HTR-8/SVneo (cell line): ENCODE measurements around the gene RNF128.

Experiments used
- DNase-seq: peaks from one replicate; pipeline ENCODE4 v3.0.0; 2011; ENCODE audit warnings: low spot score, mixed read lengths; ENCODE audit not compliant: insufficient read length
- FAIRE-seq: peaks from 2 replicates; lab custom pipeline; 2011; peaks lifted over from hg19 to GRCh38; lab: Jason Lieb, UNC

The RNF128 gene

GRCh38 chrX:106726485-106727437 lies at the start of gene RNF128:
Gene RNF128 (plus strand): TSS chrX:106726701. CDS start chrX:106726914, 213 bp downstream.
- DNase-seq: no peak
- FAIRE-seq: no peak

- no peak for DNase-seq
- no peak for FAIRE-seq
Observed at GRCh38 chrX:106680716-106681115, 45.8 kb upstream of the RNF128 start.

- FAIRE-seq (no peak), DNase-seq (no peak)
Observed at GRCh38 chrX:106684207-106684606, 42.3 kb upstream of the RNF128 start.

GRCh38 chrX:106692425-106693065 lies 34.0 kb upstream of the RNF128 start:
- FAIRE-seq (no peak), DNase-seq (no peak)

GRCh38 chrX:106696502-106696901 lies 30.0 kb upstream of the RNF128 start:
- DNase-seq (no peak), FAIRE-seq (no peak)

GRCh38 chrX:106698693-106699092 lies 27.8 kb upstream of the RNF128 start:
- DNase-seq (no peak), FAIRE-seq (no peak)

- FAIRE-seq (no peak), DNase-seq (no peak)
Observed at GRCh38 chrX:106702636-106703035, 23.9 kb upstream of the RNF128 start.

GRCh38 chrX:106706466-106706865 lies 20.0 kb upstream of the RNF128 start:
- no peak for FAIRE-seq
- no peak for DNase-seq

- FAIRE-seq (no peak), DNase-seq (no peak)
Observed at GRCh38 chrX:106707771-106708454, 18.6 kb upstream of the RNF128 start.

- FAIRE-seq (no peak), DNase-seq (no peak)
Observed at GRCh38 chrX:106710771-106711170, 15.7 kb upstream of the RNF128 start.

GRCh38 chrX:106711375-106711774 lies 15.1 kb upstream of the RNF128 start:
- DNase-seq (no peak), FAIRE-seq (no peak)

- no peak for DNase-seq
- FAIRE-seq: no peak
Observed at GRCh38 chrX:106716004-106716403, 10.5 kb upstream of the RNF128 start.

- DNase-seq: no peak
- FAIRE-seq: no peak
Observed at GRCh38 chrX:106716463-106716862, 10.0 kb upstream of the RNF128 start.

GRCh38 chrX:106718709-106719108 lies 7.8 kb upstream of the RNF128 start:
- DNase-seq (no peak), FAIRE-seq (no peak)

GRCh38 chrX:106725931-106726330 lies 570 bp upstream of the RNF128 start:
- no peak for DNase-seq
- FAIRE-seq: no peak

- no peak for FAIRE-seq
- DNase-seq: no peak
Observed at GRCh38 chrX:106728337-106728736, 1.8 kb downstream of the RNF128 start.

- DNase-seq (no peak), FAIRE-seq (no peak)
Observed at GRCh38 chrX:106730401-106730800, 3.9 kb downstream of the RNF128 start.

- DNase-seq: no peak
- no peak for FAIRE-seq
Observed at GRCh38 chrX:106731590-106731989, 5.1 kb downstream of the RNF128 start.

- no peak for DNase-seq
- no peak for FAIRE-seq
Observed at GRCh38 chrX:106734827-106735226, 8.3 kb downstream of the RNF128 start.

- no peak for FAIRE-seq
- no peak for DNase-seq
Observed at GRCh38 chrX:106740193-106740780, 13.8 kb downstream of the RNF128 start.
